GM19023 (cell line): Measurements from ENCODE around the gene DISC1.
A peak's percentile ranks its signal among the peaks of the same experiment; 100 is the strongest.
"Not testable (repeated sequence)": the region's sequence is repeated elsewhere in the genome, so short reads cannot be mapped to it uniquely, and the experiment has no call there.

ENCODE experiments used
- ATAC-seq: cut with Tn5 transposase; IDR thresholded peaks from one replicate; pipeline ENCODE4 v1.9.1; 2021; ENCODE audit warnings: mild to moderate bottlenecking, moderate library complexity; ENCODE audit not compliant: unreplicated experiment

Gene DISC1

GRCh38 chr1:231605149-231606100, 21.2 kb upstream of the DISC1 start:
- no peak for ATAC-seq

- no peak for ATAC-seq
These were observed 19.9 kb upstream of the DISC1 start for GRCh38 chr1:231606712-231607111.

- no peak for ATAC-seq
These were observed 16.2 kb upstream of the DISC1 start for GRCh38 chr1:231610388-231610787.

DNA sequence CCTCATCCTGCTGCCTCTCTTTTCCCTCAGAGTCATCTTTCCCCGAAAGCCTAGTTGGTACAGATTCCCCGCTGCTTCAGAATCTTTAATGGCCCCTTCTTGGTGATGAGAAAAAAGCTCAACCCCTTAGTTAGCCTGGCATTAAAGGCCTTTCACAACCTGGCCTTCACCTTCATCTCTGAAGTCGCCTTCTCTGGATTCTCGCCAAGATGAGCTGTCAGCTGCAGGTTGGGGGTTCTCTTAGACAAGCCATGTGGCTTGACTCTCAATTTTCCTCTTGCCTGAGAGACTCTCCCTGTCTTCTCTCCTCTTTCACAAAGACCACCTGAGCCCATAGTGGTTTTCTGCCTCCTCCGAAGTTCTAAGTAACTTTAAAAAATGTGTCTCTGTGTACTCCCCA, 15.5 kb upstream of the DISC1 start:
- no peak for ATAC-seq

GRCh38 chr1:231611851-231612250, 14.7 kb upstream of the DISC1 start:
- no peak for ATAC-seq

GRCh38 chr1:231612393-231613089, 14.0 kb upstream of the DISC1 start:
- peak; percentile 97 for ATAC-seq

GRCh38 chr1:231613419-231614349, 12.9 kb upstream of the DISC1 start:
- no peak for ATAC-seq

DNA sequence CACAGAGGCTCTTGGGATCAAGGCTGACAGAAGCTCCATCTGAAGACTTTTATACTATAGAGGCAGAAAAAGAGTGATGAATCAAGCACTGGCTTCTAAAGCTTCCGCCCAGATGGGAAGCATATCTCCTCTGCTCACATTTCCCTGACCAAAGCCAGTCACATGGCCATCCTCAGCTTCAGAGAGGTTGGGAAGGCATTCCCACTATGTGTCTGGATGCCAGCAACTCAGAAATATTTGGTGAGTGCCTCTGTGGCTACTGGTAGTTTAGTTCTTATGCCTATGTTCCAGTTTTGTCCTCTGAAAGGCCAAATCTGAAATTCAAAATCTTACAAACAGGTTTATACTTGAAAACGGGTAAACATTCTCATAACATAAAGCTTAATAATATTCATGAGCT, 9.9 kb upstream of the DISC1 start:
- ATAC-seq = no peak

DNA sequence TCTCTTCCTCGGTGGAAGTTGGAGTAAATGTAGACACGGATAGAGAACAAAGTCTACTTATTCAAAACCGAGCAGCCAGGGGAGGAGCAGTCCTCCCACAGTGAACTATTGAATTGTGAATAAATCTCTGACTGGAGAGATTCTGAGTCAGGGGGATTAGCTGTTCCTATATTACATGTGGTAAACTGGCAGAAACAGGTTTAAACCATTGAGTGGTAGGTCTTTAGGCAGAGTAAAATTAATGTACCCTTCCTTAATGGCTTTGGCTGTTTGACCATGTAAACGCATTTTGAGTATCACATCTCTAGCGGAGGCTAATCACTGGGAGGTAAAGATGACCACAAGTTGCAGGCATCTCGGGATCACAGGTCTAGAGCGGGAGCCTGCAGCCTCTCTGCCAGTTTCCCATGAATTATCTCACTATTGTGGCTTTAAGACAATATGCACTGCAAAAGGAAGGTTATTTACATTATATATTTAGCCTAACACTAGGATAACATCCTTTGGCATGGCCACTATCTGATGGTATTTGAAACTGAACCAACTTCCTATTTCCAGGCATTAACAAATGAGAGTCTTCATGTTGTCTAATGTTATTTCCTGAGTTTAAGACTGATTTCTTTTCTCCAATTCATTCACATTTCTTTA, 7.9 kb upstream of the DISC1 start:
- ATAC-seq = no peak

DNA sequence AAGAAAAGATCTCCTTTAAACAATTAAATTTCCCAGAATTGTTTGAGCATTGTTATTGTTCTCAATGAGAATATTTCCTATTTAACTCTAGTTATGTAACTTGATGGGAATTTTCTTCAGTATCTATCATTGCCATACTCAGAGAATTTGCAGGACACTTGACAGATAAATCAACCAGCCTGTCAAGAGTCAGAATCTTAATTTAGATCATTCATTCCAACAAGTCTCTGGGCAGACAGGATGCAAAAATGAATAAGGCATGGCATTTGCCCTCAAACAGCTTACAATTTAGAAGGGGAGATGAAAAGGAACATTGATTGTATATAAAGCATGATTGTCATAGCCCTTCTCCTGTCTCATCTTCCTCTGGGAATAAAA, 7.3 kb upstream of the DISC1 start:
- ATAC-seq = no peak

- not testable (repeated sequence) for ATAC-seq
These were observed 1.5 kb upstream of the DISC1 start for GRCh38 chr1:231625042-231625441.

DNA sequence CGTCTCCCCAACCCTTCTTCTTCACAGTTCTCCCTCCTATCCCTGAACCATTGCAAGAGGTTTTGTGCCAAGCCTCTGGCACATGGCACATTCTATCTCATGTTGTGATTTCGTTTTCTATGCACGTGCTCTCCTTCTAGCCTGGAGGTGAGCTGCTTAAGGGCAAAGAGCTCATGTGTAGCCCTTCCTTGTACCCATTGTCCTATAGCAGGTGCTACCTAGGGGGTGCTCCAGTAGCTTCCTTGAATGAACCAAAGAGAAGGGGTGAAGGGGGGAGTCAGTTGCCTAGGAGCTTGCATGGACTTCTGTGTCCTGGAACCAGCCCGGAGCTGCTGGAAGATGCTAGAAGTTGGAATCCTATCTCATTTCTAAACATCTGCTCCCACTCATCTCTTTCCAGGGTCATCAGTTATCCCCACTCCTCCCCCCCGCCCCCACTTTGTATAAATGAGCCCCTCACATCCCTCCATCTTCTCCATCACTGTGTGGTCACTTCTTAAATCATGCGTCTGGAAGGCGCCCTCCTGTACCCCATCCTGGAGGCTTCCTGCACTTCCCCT, 535 bp upstream of the DISC1 start:
- ATAC-seq = no peak

DNA sequence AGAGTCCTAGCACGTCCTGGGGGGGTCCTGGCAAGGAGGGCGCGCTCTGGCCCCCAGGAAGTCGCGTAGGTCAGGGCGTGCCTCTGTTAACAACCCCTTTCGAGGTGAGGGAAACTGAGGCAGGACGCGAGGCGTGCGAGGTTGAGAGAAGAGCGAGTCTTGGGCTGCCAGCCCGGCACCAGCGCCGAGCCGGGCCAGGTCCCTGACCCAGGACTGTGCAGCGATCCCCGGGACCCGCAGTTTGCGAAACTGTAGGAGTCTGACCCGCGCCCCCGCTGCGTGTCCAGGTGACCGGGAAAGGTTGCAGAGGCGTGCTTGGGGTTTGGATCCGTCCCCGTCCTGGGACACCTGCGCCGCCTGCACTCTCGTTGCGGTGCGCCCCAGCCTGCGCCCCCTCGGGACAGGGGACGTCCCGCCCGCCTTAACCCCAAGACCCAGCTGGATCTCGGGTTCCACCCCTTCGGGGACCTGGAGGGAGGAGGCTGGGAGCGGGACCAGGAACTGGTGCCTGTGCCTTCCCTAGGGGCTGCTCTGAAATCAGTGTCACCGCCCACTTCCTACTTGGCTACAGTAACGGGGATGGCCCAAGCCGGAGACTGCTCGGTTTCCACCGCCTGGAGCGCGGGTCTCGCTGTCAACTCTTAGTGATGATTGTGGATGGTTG, 493 bp downstream of the DISC1 start:
- ATAC-seq = peak; percentile 49

- ATAC-seq = no peak
These were observed 1.8 kb downstream of the DISC1 start for GRCh38 chr1:231628207-231628876.

DNA sequence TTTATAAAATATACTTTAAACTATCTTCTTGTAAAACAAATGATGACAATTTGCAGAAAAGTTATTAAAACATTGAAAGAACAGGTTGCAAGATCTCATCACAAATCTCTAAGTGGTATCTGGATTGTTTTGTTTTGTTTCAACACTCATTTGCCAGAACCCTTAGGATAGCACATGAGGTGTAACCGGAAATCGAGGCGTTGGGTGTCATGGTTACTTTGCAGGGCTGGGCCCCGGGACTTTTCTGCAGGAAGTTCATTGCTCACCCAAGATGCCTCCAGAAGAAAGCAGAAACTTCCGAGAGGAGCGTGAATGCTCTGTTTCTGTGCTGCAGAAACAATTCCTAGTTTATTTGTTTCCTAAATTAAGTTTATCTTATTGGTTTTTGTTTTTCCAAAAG, 2.5 kb downstream of the DISC1 start:
- ATAC-seq = no peak

DNA sequence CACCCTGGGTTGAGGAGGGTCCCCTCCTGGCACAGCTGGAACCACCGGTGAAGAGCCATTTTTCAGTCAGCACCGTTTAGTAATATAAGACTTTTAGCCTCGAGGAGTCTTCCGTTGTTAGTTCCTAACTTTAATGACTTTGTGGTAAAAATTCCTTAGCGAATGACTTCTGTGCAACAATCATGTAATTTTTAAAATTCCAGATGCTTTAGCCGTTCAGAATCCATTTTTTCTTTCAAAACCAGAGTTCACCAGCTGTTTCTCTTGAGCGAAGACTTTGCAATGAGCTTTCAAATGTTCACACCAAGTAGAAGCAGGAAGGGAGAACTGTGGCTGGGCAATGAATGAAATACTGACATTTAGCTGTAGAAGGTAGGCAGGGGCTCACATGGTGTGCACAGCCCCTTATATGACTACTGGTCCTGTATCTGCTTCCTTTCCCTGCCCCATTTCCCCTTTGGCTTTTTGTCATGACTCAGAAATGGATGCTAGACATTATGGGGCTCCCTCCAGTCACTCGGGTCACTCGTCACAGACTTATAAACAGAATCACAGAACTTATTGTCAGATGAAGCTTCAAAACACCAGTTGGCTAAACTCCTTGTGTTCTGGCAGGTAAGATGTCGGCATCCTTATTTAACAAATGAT, 4.1 kb downstream of the DISC1 start:
- ATAC-seq = no peak

GRCh38 chr1:231631717-231632116, 5.1 kb downstream of the DISC1 start:
- no peak for ATAC-seq

- no peak for ATAC-seq
These were observed 5.5 kb downstream of the DISC1 start for GRCh38 chr1:231632119-231632518.
